SU-DHL-6 (cell line): ENCODE data around the gene OPA3.
"Not testable (repeated sequence)": the region's sequence is repeated elsewhere in the genome, so short reads cannot be mapped to it uniquely, and the experiment has no call there.

Source experiments
- H2AFZ ChIP-seq: fragments of 200-600 bp; sonication (generic); 2 replicates; pipeline ENCODE4 v1.6.1; 2014; ENCODE audit warnings: low read depth, mild to moderate bottlenecking, moderate library complexity, mixed read lengths, antibody characterized with exemption, low read length; ENCODE audit not compliant: severe bottlenecking
- H3F3A ChIP-seq: fragments of 200-600 bp; shearing (Covaris generic); 2 replicates; pipeline ENCODE4 v1.6.0; 2016; ENCODE audit warnings: antibody characterized with exemption, mild to moderate bottlenecking; ENCODE audit not compliant: insufficient read depth
- H3K27ac ChIP-seq: fragments of 200-600 bp; sonication (generic); 2 replicates; pipeline ENCODE4 v1.5.1; 2016; ENCODE audit warnings: low read depth, mild to moderate bottlenecking, low read length, moderate library complexity, mixed read lengths
- H3K27me3 ChIP-seq: fragments of 200-600 bp; sonication (generic), shearing (Covaris generic); 2 replicates; pipeline ENCODE4 v1.6.0; 2014; ENCODE audit warnings: mild to moderate bottlenecking, low read length
- H3K36me3 ChIP-seq: fragments of 200-600 bp; sonication (generic); 2 replicates; pipeline ENCODE4 v1.6.1; 2014; ENCODE audit warnings: mild to moderate bottlenecking, low read length, mixed read lengths
- H3K4me2 ChIP-seq: fragments of 300-600, 200-600 bp; shearing (Covaris generic), sonication (generic); 2 replicates; pipeline ENCODE4 v1.6.0; 2014; ENCODE audit warnings: low read length, low read depth, mild to moderate bottlenecking; ENCODE audit not compliant: poor library complexity, severe bottlenecking
- H3K4me3 ChIP-seq: fragments of 200-600 bp; sonication (generic); 2 replicates; pipeline ENCODE4 v1.5.1; 2014; ENCODE audit warnings: antibody characterized with exemption, low read length, mild to moderate bottlenecking, mixed read lengths; ENCODE audit not compliant: insufficient read depth, poor library complexity, severe bottlenecking
- H3K79me2 ChIP-seq: fragments of 200-600 bp; sonication (generic); 2 replicates; pipeline ENCODE4 v1.6.1; 2014; ENCODE audit warnings: mild to moderate bottlenecking, low read length, moderate library complexity; ENCODE audit not compliant: insufficient read depth
- H3K9ac ChIP-seq: fragments of 200-600 bp; sonication (generic); 2 replicates; pipeline ENCODE4 v1.7.0; 2014; ENCODE audit warnings: mild to moderate bottlenecking, low read length
- H3K9me2 ChIP-seq: fragments of 200-600 bp; sonication (generic); replicated peaks from 2 replicates; pipeline ENCODE4 v1.6.1; 2014; ENCODE audit warnings: low read length; ENCODE audit not compliant: insufficient read depth
- H3K9me3 ChIP-seq: fragments of 200-600 bp; sonication (generic); 2 replicates; pipeline ENCODE4 v1.6.1; 2014; ENCODE audit warnings: low read length, mixed read lengths; ENCODE audit not compliant: insufficient read depth
- H4K20me1 ChIP-seq: fragments of 200-600 bp; sonication (generic); 2 replicates; pipeline ENCODE4 v1.6.1; 2014; ENCODE audit warnings: low read depth, mild to moderate bottlenecking, antibody characterized with exemption, low read length, moderate library complexity, mixed read lengths
- EZH2phosphoT487 ChIP-seq: fragments of 200-600 bp; sonication (generic), shearing (Covaris generic); conservative IDR thresholded peaks from 2 replicates; pipeline ENCODE4 v1.6.1; 2018; ENCODE audit warnings: mild to moderate bottlenecking, antibody characterized with exemption, low read length, moderate library complexity, mixed read lengths
- TF ChIP-seq, protein P1 (sequence below): fragments of 200-600 bp; sonication (generic); IDR thresholded peaks from one replicate; pipeline ENCODE4 v1.5.1; 2017; ENCODE audit warnings: antibody characterized with exemption, mild to moderate bottlenecking, low read length, moderate library complexity; ENCODE audit not compliant: insufficient read depth, poor library complexity, severe bottlenecking

OPA3 gene

DNA sequence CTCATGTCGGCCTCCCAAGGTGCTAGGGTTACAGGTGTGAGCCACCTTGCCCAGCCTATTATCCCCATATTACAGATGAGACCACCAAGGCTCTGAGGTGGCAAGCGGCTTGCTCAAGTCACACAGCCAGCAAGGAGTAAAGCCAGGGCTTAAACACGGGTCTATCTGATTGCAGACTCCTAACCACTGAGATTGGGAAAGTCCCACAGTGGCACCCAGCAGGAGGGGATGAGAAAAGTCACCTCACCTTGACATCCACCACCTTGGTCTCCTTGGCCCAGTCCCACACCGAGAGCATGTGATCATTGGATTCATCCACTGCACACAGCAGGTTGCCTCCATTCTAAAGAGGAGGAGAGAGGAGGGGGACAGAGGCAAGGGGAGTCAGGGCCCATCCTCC, 45.1 kb upstream of the OPA3 start:
- no peaks in the 10 kb centered on the region for H3K9me3 ChIP-seq

DNA sequence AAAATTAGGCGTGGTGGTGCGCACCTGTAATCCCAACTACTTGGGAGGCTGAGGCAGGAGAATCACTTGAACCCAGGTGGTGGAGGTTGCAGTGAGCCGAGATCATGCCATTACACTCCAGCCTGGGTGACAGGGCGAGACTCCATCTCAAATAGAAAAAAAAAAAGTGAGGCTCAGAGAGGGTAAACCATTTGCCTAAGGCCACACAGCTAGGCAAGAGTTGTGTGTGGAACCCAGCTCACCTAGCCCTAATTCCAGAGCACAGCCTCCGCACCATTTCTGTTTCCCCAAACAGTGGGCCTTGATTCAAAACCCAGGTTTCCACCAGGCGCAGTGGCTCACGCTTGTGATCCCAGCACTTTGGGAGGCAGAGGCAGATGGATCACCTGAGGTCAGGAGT, 43.6 kb upstream of the OPA3 start:
- H3K9ac ChIP-seq, H3K27me3 ChIP-seq, H3K4me3 ChIP-seq, H3K79me2 ChIP-seq, H3K27ac ChIP-seq, H4K20me1 ChIP-seq, H3F3A ChIP-seq, H3K9me2 ChIP-seq, H2AFZ ChIP-seq, H3K4me2 ChIP-seq, H3K36me3 ChIP-seq, H3K9me3 ChIP-seq: not testable (repeated sequence)

More for the DNA sequence above, 45.1 kb upstream of the OPA3 start:
- Histone ChIP-seq H3K27ac (no peak overlapping the region), H3K4me2 (no peak overlapping the region), H3K79me2 (no peaks in the 10 kb centered on the region), H3K9ac (no peak overlapping the region), H3K9me2 (no peaks in the 10 kb centered on the region), H2AFZ (no peak overlapping the region), H3K4me3 (no peak overlapping the region), H3K36me3 (peaks cover 2% of the 10 kb centered on the region; the same call in 1 of the 2 replicates), H4K20me1 (no peaks in the 10 kb centered on the region), H3K27me3 (no peaks in the 10 kb centered on the region), H3F3A (peaks cover 2% of the 10 kb centered on the region; the same call in 1 of the 2 replicates)
- no peak for TF ChIP-seq EZH2phosphoT487
- TF ChIP-seq, protein P1, sequence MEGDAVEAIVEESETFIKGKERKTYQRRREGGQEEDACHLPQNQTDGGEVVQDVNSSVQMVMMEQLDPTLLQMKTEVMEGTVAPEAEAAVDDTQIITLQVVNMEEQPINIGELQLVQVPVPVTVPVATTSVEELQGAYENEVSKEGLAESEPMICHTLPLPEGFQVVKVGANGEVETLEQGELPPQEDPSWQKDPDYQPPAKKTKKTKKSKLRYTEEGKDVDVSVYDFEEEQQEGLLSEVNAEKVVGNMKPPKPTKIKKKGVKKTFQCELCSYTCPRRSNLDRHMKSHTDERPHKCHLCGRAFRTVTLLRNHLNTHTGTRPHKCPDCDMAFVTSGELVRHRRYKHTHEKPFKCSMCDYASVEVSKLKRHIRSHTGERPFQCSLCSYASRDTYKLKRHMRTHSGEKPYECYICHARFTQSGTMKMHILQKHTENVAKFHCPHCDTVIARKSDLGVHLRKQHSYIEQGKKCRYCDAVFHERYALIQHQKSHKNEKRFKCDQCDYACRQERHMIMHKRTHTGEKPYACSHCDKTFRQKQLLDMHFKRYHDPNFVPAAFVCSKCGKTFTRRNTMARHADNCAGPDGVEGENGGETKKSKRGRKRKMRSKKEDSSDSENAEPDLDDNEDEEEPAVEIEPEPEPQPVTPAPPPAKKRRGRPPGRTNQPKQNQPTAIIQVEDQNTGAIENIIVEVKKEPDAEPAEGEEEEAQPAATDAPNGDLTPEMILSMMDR, result no peak

DNA sequence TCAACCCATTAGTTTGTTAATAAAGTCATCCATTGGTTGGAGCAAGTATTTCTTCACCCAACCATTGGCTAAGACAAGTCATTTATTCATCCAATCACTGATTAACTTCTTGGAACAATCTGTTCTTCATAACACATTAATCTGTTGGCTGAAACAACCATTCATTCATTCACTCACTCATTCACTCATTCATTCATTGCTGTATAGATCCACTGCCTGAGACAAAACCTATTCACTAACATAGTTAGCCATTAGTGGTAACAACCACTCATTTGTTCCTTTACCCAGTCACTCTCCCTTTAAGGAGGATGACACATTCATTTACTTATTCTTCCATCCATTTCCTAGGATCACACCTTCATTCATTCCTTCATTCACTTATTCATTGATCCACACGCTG, 39.4 kb upstream of the OPA3 start:
- H4K20me1 ChIP-seq, result no peaks in the 10 kb centered on the region

DNA sequence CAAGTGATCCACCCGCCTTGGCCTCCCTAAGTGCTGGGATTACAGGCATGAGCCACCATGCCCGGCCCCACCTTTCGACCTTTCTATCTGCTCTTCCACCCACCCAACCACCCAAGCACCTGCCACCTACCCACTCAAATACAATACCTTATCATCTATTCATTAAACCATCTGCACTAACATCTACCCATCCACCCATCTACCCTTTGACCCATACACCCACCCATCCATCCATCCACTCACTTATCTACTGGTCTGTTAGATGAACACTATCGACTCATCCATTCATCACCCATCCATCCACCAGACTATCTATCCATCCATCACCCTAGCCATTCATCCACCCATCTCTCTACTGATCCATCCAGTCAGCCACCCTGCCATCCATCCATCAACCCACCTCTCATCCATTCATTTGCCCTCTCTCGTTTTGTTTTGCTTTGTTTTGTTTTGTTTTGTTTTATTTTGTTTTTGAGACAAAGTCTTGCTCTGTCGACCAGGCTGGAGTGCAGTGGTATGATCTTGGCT, 37.4 kb upstream of the OPA3 start:
- H3K27ac ChIP-seq, result no peak overlapping the region
- no peaks in the 10 kb centered on the region for H3K9me3 ChIP-seq
- no peak overlapping the region for H3K9ac ChIP-seq
- TF ChIP-seq, protein P1, result no peak
- no peak for TF ChIP-seq EZH2phosphoT487
- H3K4me2 ChIP-seq, result no peak overlapping the region
- no peaks in the 10 kb centered on the region for H3K79me2 ChIP-seq
- H3K27me3 ChIP-seq, result no peaks in the 10 kb centered on the region
- peaks cover 2% of the 10 kb centered on the region; the same call in 1 of the 2 replicates for H3K36me3 ChIP-seq
- H4K20me1 ChIP-seq, result no peaks in the 10 kb centered on the region
- H3K9me2 ChIP-seq, result no peaks in the 10 kb centered on the region
- H3F3A ChIP-seq, result no peaks in the 10 kb centered on the region
- H2AFZ ChIP-seq, result no peak overlapping the region
- no peak overlapping the region for H3K4me3 ChIP-seq

More for the DNA sequence above, 39.4 kb upstream of the OPA3 start:
- no peak overlapping the region for H3K4me3 ChIP-seq
- H3K79me2 ChIP-seq, result no peaks in the 10 kb centered on the region
- H3K27ac ChIP-seq, result no peak overlapping the region
- no peaks in the 10 kb centered on the region for H3K27me3 ChIP-seq
- no peaks in the 10 kb centered on the region for H3F3A ChIP-seq
- H3K9me3 ChIP-seq, result no peaks in the 10 kb centered on the region
- H3K36me3 ChIP-seq, result peaks cover 2% of the 10 kb centered on the region; the same call in 1 of the 2 replicates
- H2AFZ ChIP-seq, result no peak overlapping the region
- TF ChIP-seq, protein P1, result no peak
- no peak for TF ChIP-seq EZH2phosphoT487
- no peak overlapping the region for H3K9ac ChIP-seq
- no peak overlapping the region for H3K4me2 ChIP-seq
- H3K9me2 ChIP-seq, result no peaks in the 10 kb centered on the region
